Keratinocyte (primary cell): ENCODE data around the gene NUAK2. TPM values are rescaled to one million over a fixed set of nuclear protein-coding genes. Genes with fewer than 3 reads are reported as not detected.

Experiments
- DNase-seq: peaks from one replicate; pipeline ENCODE4 v3.0.0-alpha.2; 2011; ENCODE audit warnings: low read depth, missing footprints, low spot score
- FAIRE-seq: peaks from 2 replicates; lab custom pipeline; 2011; peaks lifted over from hg19 to GRCh38; lab: Jason Lieb, UNC
- H2AFZ ChIP-seq: 2 replicates; pipeline ENCODE4 v1.6.0; 2012; ENCODE audit warnings: low read length, control low read depth, inconsistent platforms; ENCODE audit not compliant: control insufficient read depth
- H3K27ac ChIP-seq: 2 replicates; pipeline ENCODE4 v1.5.1; 2011; ENCODE audit warnings: low read length; ENCODE audit not compliant: control insufficient read depth, insufficient read depth
- H3K27me3 ChIP-seq: 3 replicates; pipeline ENCODE4 v1.6.0; 2011; ENCODE audit warnings: low read length; ENCODE audit not compliant: control insufficient read depth, insufficient read depth; ENCODE audit errors: extremely low read depth
- H3K36me3 ChIP-seq, 2 experiments: 2 replicates in 1 of 2; 3 replicates in 1 of 2; pipeline ENCODE4 v1.5.1; 2011; ENCODE audit warnings: low read length in 2 of 2, mild to moderate bottlenecking in 1 of 2; ENCODE audit not compliant: control insufficient read depth in 2 of 2, insufficient read depth in 2 of 2; ENCODE audit errors: extremely low read depth in 1 of 2
- H3K4me1 ChIP-seq: 3 replicates; pipeline ENCODE4 v1.5.1; 2011; ENCODE audit warnings: low read length; ENCODE audit not compliant: control insufficient read depth, insufficient read depth; ENCODE audit errors: extremely low read depth
- H3K4me2 ChIP-seq: 3 replicates; pipeline ENCODE4 v1.6.0; 2011; ENCODE audit warnings: low read depth, low read length; ENCODE audit not compliant: control insufficient read depth, insufficient read depth; ENCODE audit errors: extremely low read depth
- H3K4me3 ChIP-seq, 3 experiments: fragments of 200-600 bp in 1 of 3; sonication (generic) in 1 of 3; 2 replicates in 2 of 3; 3 replicates in 1 of 3; pipeline ENCODE4 v1.5.1; 2011 to 2016; ENCODE audit warnings: low read length in 3 of 3, mild to moderate bottlenecking in 3 of 3, control low read depth in 2 of 3, inconsistent platforms in 1 of 3, low read depth in 1 of 3, mixed read lengths in 1 of 3, mixed run types in 1 of 3, moderate library complexity in 1 of 3; ENCODE audit not compliant: control insufficient read depth in 2 of 3, insufficient read depth in 2 of 3; ENCODE audit errors: extremely low read depth in 1 of 3
- H3K79me2 ChIP-seq: 2 replicates; pipeline ENCODE4 v1.6.0; 2012; ENCODE audit warnings: low read length; ENCODE audit not compliant: control insufficient read depth, insufficient read depth
- H3K9ac ChIP-seq: 3 replicates; pipeline ENCODE4 v1.6.0; 2011; ENCODE audit warnings: low read length; ENCODE audit not compliant: control insufficient read depth, insufficient read depth; ENCODE audit errors: extremely low read depth
- H3K9me1 ChIP-seq: 3 replicates; pipeline ENCODE4 v1.6.0; 2011; ENCODE audit warnings: low read length; ENCODE audit not compliant: control insufficient read depth, insufficient read depth; ENCODE audit errors: extremely low read depth
- H3K9me3 ChIP-seq: 2 replicates; pipeline ENCODE4 v1.5.1; 2012; ENCODE audit warnings: low read depth, low read length; ENCODE audit not compliant: control insufficient read depth
- H4K20me1 ChIP-seq: 3 replicates; pipeline ENCODE4 v1.6.0; 2011; ENCODE audit warnings: low read length; ENCODE audit not compliant: control insufficient read depth, insufficient read depth; ENCODE audit errors: extremely low read depth
- EZH2 ChIP-seq: IDR thresholded peaks from one replicate; pipeline ENCODE4 v1.6.1; 2012; ENCODE audit warnings: inconsistent platforms, mild to moderate bottlenecking, low read length, moderate library complexity
- dilution Hi-C: fragments of 300-500 bp; cut with MboI; formaldehyde crosslinking; loops from one replicate; pipeline ENCODE4 v1.7.0; 2020; ENCODE audit warnings: low sequenced_read_pairs; ENCODE audit not compliant: extremely low pct_ligation_motif_present
- polyA plus RNA-seq, 5 experiments: library from polyadenylated mRNA; depleted of rRNA in 3 of 5; stranded (reverse) in 3 of 5; stranded (forward) in 1 of 5; unstranded in 1 of 5; fragments of >200 nt; gene quantifications; 1 replicate in 1 of 5; 2 replicates in 3 of 5; 3 replicates in 1 of 5; pipeline versions ENCODE4 v1.2.1 to v1.2.3, GENCODE V29; 2011 to 2012; ENCODE audit warnings: missing spikeins in 2 of 5, low read depth in 1 of 5, low replicate concordance in 1 of 5
- TF ChIP-seq, protein P1 (sequence below), 3 experiments: IDR thresholded peaks in 1 of 3; conservative IDR thresholded peaks in 1 of 3; optimal IDR thresholded peaks in 1 of 3; 2 replicates in 2 of 3; 3 replicates in 1 of 3; pipeline versions ENCODE3 to v1.5.1; 2011; ENCODE audit warnings: low read length in 3 of 3, mild to moderate bottlenecking in 3 of 3, moderate library complexity in 2 of 3, control low read depth in 1 of 3, inconsistent platforms in 1 of 3; ENCODE audit not compliant: insufficient read depth in 2 of 3; ENCODE audit errors: extremely low read depth in 1 of 3

The NUAK2 gene
- polyA plus RNA-seq, 1 donor (not counting 4 experiments of a cell fraction or from before 2014, with no cell fraction given), result 3.9 TPM

DNA sequence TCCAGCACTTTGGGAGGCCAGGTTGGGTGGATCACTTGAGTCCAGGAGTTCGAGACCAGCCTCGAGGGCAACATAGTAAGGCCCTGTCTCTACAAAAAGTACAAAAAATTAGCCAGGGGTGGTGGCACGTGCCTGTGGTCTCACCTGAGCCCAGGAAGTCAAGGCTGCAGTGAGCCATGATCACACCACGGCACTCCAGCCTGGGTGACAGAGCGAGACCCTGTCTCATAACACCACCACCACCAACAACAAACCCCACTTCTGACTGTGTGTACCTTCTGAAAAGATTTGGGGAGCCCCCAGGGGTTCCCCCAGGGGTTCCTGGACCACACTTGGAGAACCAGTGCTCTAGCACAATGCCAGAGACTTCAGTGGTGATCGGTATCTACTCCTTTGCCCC is 29.9 kb downstream of the NUAK2 start:
- Histone ChIP-seq H3K4me2 (no peak overlapping the region), H3K9me1 (no peaks in the 10 kb centered on the region), H3K4me3 (no peak overlapping the region), H3K9me3 (no peaks in the 10 kb centered on the region), H3K4me1 (peaks cover 53% of the 10 kb centered on the region), H3K27me3 (no peaks in the 10 kb centered on the region), H4K20me1 (no peaks in the 10 kb centered on the region), H3K79me2 (no peaks in the 10 kb centered on the region), H3K27ac (no peak overlapping the region), H3K36me3 (no peaks in the 10 kb centered on the region), H2AFZ (no peak overlapping the region), H3K9ac (no peak overlapping the region)
- TF ChIP-seq, protein P1, sequence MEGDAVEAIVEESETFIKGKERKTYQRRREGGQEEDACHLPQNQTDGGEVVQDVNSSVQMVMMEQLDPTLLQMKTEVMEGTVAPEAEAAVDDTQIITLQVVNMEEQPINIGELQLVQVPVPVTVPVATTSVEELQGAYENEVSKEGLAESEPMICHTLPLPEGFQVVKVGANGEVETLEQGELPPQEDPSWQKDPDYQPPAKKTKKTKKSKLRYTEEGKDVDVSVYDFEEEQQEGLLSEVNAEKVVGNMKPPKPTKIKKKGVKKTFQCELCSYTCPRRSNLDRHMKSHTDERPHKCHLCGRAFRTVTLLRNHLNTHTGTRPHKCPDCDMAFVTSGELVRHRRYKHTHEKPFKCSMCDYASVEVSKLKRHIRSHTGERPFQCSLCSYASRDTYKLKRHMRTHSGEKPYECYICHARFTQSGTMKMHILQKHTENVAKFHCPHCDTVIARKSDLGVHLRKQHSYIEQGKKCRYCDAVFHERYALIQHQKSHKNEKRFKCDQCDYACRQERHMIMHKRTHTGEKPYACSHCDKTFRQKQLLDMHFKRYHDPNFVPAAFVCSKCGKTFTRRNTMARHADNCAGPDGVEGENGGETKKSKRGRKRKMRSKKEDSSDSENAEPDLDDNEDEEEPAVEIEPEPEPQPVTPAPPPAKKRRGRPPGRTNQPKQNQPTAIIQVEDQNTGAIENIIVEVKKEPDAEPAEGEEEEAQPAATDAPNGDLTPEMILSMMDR (optimal IDR thresholded peaks at IDR 0.05 in 1 of 3, IDR thresholded peaks at IDR 0.05 in 1 of 3, conservative IDR thresholded peaks at IDR 0.05 in 1 of 3; ENCODE audit: extremely low read depth in 1 of 3, insufficient read depth in 2 of 3, low read length in 3 of 3), result no peak
- TF ChIP-seq EZH2, result no peak
- dilution Hi-C loops, result no loop called here
- FAIRE-seq (no peak), DNase-seq (no peak)

DNA sequence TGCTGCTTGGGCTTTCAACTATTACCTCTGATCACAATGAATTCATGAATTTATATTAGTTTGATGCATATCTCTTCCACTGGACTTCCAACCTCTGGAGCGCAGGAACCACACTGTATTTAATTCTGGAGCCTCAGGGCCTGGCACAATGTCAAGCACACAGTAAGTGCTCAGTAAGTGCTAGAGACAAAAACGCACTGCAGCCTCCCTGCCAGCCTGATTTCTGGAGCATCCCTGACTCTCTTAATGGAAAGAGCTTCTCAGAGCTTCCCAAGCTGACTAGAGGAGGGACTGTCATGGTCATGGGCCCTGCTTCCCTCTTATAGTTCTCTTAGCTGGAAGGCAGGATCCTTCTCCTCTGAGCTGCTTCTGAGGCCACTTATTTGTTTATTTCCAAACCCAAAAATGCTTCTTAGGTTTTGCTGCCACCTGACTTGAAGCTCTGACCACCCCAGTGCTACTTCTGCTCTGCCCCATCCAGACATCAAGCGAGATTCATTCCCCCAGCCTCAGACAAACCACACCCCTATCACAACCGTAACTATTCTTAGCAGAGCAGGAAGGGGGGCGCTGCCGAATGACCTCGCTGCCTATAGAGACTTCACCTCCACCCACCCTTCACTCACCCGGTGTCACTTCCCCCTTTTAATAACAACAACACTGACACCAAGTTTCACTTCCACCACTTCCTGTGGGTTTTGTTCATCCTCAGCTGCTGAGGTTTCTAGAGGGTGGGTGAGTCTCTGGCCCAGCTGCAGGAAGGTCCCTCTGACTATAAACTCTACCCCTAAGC is 33.6 kb downstream of the NUAK2 start:
- Histone ChIP-seq H3K79me2 (no peaks in the 10 kb centered on the region), H3K9ac (no peak overlapping the region), H3K27me3 (no peaks in the 10 kb centered on the region), H3K27ac (no peak overlapping the region), H3K9me1 (no peaks in the 10 kb centered on the region), H3K4me1 (peaks cover 52% of the 10 kb centered on the region), H3K9me3 (no peaks in the 10 kb centered on the region), H3K4me3 (no peak overlapping the region), H2AFZ (no peak overlapping the region), H3K4me2 (no peak overlapping the region), H4K20me1 (no peaks in the 10 kb centered on the region), H3K36me3 (no peaks in the 10 kb centered on the region)
- dilution Hi-C loops, result no loop called here
- no peak for FAIRE-seq
- DNase-seq, result no peak
- TF ChIP-seq EZH2, result no peak
- TF ChIP-seq, protein P1 (optimal IDR thresholded peaks at IDR 0.05 in 1 of 3, IDR thresholded peaks at IDR 0.05 in 1 of 3, conservative IDR thresholded peaks at IDR 0.05 in 1 of 3; ENCODE audit: extremely low read depth in 1 of 3, insufficient read depth in 2 of 3, low read length in 3 of 3), result no peak
